Activated CD4-positive, CD25-positive, alpha-beta regulatory T cell treated with anti-CD3 and anti-CD28 coated beads, Interleukin-2, amount 50 U/mL, for 72 hours (primary cell): ENCODE data around the gene CTNNBL1.

Experiments
- DNase-seq: peaks from one replicate; pipeline ENCODE4 v3.0.0; 2021

Gene CTNNBL1

DNA sequence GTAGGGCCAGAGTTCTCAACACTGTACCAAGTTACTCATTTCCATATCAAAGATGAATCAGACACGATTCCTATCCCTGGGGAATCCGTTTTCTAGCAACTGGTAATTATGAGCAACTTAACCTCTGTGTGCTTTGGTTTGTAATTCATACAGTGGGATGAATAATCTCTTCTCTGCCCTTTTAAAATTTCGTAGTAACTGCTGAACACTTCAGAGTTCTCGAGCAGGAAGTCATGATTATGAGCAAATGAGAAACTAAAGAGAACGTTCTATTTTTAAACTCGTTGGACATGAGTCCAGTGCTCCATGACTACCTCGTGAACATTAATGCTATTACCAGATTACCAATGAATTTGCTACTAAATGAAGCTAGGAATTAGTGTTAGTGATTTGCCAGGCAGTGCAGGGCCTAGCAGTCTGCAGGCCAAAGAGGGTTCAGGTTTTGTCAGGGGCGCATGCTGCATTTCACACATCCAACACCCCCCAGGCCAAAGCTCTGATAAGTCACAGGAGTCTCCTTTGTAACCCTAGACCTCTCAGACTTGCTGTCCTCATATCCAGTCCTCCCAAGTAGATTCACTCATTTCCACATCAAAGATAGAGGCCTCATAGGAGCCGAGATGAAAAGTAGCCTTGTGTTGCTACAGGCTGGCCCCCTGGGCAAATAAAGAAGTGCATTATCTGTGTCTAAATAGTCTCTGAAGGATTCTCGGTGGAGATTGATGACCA is 163.3 kb downstream of the CTNNBL1 start:
- DNase-seq: no peak

DNA sequence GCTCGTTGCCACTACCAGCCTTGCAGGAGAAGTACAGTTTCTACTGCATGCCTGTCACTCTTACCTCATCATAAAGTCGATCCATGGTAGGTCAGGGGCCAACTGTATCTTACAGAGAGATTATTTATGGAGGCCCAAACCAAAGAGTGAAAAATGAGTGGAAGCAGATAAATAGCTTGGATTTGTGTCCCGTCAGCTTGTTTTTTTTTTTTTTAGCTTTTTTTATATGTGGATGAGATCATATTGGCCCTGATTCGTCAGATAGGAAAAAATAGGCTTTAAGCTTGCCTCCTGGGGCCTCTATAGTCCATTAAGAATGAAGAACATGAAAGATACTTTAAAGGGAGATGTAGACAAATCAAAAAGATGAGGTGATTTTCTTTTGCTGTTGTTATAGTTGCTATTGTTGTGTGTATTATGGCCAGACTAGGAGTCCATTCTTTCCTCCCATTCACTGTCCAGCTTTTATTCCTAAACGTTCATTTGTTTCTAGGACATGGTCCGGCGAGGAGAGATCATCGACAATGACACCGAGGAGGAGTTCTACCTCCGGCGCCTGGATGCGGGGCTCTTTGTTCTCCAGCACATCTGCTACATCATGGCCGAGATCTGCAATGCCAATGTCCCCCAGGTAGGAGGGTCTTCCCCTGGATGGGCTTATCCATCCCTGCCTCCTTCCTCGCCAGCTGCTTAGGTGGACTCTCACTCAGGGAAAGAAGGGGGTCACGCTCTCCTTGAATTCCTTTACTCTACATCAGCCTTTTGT is 165.8 kb downstream of the CTNNBL1 start:
- DNase-seq: no peak

DNA sequence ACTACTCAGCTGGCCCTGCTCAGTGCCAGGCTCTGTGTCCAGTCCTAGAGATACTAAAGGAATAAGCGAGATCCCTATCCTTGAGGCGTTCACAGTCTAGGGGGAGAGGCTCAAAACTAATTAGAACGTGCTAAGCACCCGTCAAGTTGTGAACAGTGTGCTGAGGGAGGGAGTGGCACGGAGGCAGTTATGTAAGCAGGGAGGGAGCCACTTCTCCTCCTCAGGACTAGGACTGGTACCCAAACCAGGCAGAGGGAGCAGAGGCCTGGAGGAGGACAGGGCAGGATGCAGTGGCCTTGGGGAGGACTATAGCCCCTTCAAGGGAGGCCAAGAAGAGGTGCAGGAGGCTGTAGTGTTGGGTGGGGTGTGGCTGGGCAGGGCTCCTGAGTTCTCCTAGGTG is 169.5 kb downstream of the CTNNBL1 start:
- no peak for DNase-seq

DNA sequence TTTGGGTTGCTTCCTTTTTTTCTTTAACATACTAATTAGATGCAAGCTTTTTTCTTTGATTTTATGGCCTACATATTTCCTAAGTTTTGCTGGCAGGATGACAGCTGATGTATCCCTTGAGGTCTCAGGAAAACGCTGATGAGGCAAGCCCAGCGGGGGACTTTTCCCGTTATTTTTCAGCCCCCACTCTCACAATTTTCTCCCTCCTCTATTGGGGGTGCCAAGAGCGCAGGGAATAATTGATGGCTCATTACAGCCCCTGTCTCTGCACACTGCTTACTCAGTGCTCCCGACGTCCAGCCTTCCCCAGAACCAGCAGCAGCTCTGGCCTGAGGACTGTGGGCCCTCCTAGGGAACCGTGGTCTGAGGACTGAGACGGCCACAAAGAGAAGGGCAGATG is 170.5 kb downstream of the CTNNBL1 start:
- no peak for DNase-seq

GRCh38 chr20:37866051-37866450 is 172.2 kb downstream of the CTNNBL1 start:
- DNase-seq: no peak

DNA sequence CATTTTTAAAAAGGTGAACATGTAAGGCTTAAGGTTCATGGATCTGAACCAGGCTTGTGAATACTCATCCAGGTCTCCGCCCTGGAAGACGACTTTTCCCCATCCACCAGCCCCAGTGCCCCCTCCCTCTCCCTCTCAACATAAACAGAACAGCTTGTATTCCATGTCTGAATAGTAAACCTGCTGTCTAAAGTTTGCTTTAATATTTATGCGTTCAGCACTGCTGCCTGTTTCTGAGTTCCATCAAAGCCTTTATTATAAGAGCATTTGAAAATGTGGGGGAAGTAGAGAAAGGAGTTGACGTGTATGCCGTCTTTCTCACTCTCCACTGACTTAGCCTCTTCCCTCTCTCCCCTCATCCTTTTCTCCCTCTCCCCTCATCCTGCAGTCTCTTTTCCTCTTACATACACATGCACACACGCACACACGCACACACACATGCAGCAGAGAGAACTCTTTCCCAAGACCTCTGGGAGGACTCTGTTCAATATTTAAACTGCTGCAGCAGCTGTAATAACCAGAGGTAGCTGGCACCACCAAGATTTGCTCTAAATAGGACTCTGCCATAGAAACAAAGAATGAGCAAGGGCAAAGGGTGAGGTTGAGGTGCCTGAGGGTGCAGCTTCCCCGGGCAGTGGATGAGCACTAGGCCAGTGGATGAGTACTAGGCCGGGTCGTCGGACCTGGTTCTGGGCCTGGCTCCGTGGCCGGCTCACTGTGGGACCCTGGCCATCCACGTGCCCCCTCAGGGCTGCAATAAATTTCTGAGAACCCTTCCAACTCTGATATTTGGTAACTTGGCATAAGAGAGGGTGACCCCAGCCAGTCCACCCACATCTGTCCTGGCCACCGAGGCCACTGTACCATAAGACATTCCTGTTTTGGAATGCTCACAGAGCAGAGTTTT is 173.7 kb downstream of the CTNNBL1 start:
- DNase-seq: no peak

DNA sequence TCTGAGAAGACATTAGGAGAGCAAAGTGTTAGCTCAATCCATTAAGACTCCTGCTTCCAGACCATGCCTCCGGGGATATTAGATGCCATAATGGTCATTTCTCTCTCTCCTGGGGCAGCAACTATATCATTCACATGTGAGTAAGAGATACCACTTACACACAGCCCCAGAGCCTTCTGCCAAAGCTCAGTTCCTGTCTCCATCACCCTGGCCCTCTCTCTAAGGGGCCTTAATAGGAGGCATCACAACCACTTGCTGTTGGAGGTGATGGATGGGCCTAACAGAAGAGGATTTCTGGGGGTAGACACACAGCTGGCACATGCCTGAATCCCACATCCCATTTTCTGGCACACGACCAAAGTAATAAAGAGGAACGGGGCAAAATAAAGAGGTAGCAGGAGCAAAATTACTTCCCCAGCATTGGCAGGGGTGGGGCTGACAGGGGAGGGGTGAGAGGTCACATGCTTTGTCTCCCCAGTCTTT is 175.1 kb downstream of the CTNNBL1 start:
- no peak for DNase-seq

DNA sequence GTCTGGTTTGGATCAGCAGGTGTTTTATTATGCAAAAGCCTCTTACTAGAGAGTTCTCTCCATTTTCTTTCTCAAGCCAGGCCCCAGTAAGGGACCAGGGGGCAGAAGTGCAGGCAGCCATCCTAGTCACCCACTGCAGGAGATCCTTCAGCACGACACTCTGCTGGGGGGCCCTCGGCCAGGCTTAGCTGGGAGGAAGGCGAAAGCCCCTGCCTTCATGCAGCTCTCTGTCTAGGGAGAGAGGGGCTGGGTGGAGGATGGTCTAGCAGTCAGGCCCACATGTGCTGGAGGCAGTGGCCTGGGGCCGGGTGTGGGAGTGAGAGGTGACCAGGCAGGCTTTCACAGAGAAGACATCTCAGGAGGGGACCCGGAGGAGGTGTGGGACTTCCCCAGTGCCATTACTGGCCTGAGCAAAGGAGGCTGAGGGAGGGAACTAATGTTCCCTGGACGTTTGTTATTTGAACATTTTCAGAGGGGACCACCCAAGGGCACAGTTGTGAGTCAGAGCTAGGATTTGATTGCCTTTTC is 175.6 kb downstream of the CTNNBL1 start:
- no peak for DNase-seq

GRCh38 chr20:37870294-37870693 is 176.5 kb downstream of the CTNNBL1 start:
- no peak for DNase-seq

DNA sequence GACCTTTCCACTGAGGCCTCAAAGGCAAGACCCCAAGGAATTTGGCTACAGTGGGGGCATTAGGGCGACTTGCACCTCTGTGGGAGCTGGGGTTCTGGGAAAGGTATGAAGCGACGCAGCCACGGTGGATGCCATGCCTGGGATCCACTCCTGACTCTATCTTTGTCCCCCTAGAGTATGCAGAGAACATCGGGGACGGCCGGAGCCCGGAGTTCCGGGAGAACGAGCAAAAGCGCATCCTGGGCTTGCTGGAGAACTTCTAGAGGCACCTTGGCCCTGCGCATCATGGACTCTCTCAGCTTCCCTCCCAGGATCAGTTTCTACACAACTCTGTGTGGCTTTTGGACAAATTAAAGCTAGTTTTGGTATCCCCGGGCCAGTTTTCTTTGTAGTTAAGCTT is 177.9 kb downstream of the CTNNBL1 start:
- no peak for DNase-seq

DNA sequence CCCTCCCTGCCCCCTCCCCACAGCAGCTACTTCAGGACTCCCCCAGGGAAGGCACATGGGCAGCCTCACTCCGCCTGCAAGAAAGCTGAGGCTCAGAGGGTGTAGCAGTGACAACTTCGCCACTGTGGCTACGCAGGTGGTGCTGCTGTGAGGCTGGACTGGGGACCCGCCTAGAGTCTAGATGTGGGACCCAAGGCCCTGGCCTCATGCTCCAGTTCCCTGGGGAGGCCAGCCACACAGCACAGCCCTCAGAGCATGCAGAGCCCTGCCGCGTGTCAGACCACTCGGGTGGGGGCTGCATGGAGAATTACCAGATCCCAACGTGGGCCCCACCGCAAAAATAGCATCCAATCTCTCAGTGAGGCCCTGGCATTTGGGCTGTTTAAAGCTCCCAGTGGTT is 178.3 kb downstream of the CTNNBL1 start:
- no peak for DNase-seq

GRCh38 chr20:37873884-37874283 is 180.1 kb downstream of the CTNNBL1 start:
- DNase-seq: no peak

DNA sequence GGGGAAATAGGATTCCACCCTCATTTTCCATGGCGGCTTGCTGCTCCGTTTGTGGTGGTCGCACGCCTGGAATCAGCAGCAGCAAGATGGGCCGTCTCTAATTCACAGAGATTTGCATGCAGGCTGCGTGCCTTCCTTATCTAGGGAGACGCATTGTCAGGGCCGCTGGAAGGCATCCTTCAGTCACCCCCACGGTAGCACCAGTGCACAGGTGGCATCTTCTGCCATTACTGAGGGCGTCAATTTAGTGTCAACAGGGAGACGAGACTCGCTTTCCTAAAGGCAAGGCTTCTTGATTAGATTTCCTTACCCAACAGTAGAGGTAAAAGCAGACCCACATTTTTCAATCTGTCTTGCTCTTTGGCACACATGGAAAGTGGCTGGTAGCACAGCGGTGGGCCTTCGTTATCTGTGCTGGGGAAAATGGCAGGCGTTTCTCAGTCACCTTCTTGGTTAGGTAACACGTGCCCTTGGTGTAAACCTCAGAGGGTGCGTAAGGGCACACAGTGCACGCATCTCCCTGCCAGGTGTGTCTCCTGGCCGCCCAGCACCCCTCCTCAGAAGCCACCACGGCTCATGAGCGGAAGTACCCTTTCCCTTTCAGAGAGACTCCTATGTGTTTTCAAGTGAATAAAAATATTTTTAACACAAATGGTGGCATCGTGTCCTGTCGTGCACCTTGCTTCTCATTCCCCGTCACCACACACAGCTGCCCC is 181.8 kb downstream of the CTNNBL1 start:
- DNase-seq: no peak

DNA sequence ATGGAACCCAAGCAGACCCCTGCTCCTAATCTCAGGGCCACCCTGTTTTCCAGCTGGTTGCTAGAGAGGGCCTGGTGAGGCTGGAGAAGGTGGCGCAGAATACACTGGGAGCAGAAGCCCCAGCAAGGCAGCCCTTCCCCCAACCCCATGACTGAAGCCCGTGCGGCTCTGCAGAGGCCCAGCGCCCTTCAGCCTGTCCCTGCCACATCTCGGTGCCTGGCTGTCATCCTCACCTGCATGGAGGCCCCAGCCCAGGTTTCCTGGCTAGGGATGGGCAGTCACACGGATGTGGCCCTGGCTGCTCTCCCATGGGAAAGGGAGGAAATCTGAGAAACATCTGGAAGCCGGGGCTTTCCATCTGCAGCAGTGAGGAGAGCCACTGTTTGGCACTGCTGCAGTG is 183.0 kb downstream of the CTNNBL1 start:
- no peak for DNase-seq

GRCh38 chr20:37877832-37878772 is 184.3 kb downstream of the CTNNBL1 start:
- DNase-seq: no peak

DNA sequence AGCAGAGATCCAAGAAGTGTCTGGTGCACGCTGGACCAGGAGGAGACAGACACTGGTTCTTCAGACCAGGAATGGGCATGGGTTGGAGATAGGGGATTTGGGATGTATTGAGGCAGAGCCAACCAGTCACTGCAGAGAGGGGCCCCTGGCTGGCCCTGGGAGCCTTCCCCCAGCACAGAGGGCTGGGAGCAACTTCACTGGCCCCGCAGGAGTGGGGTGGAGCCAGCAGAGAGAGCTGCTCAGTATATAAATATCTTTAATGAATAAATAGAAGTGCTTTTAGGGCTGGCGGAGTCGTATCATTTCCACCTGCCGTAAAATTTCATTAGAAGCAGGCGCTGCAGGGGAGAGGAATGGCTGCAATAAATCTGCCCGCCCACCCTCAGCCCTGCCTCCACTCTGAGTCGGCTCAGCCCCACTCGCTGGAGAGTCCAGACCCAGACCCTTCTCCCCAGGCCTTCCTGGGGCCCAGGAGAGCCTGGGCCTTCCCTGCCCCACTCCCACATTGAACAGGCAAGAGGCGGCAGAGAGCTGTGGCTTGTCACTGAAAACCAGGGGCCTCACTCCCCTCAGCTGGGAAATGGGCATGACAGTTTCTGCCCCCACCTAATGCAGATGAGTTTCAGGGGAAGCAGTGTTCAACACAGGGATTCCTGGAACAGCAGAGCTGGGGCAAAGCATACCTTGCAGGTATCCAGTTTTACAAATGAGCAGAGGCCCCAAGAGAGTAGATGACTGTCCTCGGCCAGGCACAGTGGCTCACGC is 185.2 kb downstream of the CTNNBL1 start:
- DNase-seq: no peak

DNA sequence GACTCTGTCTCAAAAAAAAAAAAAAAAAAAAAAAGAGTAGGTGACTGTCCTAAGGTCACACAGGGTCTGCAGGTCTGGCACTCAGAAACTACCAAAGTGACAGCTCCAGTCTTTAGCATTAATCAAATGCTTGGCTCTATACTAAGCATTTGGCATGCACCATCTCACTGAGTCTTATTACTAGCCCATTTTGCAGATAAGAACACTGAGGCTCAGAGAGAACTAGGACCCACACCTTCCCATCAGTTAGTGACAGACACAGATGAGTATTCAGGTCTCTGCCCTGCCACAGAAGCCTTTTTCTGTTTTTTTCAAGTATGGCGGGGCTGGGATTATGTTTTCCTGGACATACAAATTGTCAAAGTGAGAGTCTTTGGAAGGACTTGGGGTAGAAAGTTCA is 186.0 kb downstream of the CTNNBL1 start:
- no peak for DNase-seq

- no peak for DNase-seq
Measured at GRCh38 chr20:37880726-37881591, 187.1 kb downstream of the CTNNBL1 start.

DNA sequence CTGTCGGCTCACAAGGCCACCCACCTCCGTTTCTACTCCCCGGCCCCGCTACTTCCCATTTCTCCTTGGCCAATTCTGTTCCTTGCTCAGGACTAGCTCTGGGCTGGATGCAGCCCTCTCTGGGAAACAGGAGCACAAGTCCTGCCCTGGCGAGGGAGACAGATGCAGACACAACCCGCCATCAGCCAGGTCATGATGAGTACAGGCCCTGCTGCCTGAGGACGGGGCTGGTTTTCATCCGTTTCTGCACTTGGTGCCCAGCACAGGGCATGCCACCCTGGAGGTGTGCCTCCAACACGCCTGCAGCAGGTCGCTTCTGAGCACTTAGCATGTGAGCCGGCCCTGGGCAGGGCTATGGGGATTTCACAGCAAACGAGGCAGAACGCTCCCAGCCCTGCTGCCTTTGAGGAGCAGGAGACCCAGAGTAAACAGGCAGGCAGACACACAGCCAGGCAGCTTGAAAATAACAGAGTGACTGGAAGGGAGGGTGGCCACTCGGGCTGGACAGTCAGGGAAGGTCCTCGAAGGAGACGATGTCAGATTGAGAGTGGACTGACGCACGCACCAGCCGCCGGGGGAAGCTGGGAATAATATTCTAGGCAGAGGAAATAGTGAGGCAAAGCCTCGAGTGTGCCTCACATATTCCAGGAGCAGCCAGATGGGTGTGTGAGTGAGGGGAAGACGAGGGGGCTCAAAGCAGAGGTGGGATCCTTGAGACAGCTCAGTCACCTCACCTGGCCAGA is 187.9 kb downstream of the CTNNBL1 start:
- no peak for DNase-seq
